Large intestine (tissue), 3 donors: ENCODE results near the gene CFD. TPM values are rescaled to one million over a fixed set of nuclear protein-coding genes. Genes with fewer than 3 reads are reported as not detected.
"Not testable (repeated sequence)": the region's sequence is repeated elsewhere in the genome, so short reads cannot be mapped to it uniquely, and the experiment has no call there.

Experiments used
- DNase-seq, 2 donors: peaks; one replicate each; pipeline versions ENCODE4 v3.0.0 to v3.0.0-alpha.2; 2013
- H3K27ac ChIP-seq: one replicate; pipeline ENCODE4 v1.5.1; 2013; ENCODE audit warnings: low read length
- H3K27me3 ChIP-seq: 2 replicates; pipeline ENCODE4 v1.6.1; 2013; ENCODE audit warnings: low read length; ENCODE audit not compliant: control insufficient read depth, insufficient read depth
- H3K36me3 ChIP-seq: 2 replicates; pipeline ENCODE4 v1.6.1; 2013; ENCODE audit warnings: low read length; ENCODE audit not compliant: control insufficient read depth, insufficient read depth
- H3K4me1 ChIP-seq: one replicate; pipeline ENCODE4 v1.6.1; 2013; ENCODE audit warnings: low read length; ENCODE audit not compliant: control insufficient read depth, insufficient read depth
- H3K4me3 ChIP-seq: one replicate; pipeline ENCODE4 v1.5.1; 2013; ENCODE audit warnings: low read length
- H3K9me3 ChIP-seq: one replicate; pipeline ENCODE4 v1.6.1; 2013; ENCODE audit warnings: mild to moderate bottlenecking, low read depth, low read length, moderate library complexity; ENCODE audit not compliant: control insufficient read depth
- WGBS: methylation state at CpG from one replicate; pipeline ENCODE4 v1.1.5; 2013; ENCODE audit warnings: low lambda C conversion rate; ENCODE audit not compliant: insufficient coverage; 5-methylcytosine and 5-hydroxymethylcytosine counted together
- polyA plus RNA-seq: library from polyadenylated mRNA; unstranded; fragments of 120-200 nt; gene quantifications from one replicate; pipeline ENCODE4 v1.2.1, GENCODE V29; 2013

Gene CFD
- polyA plus RNA-seq, 1 donor: 6.1 TPM

- no peaks in the 10 kb centered on the region for H3K9me3 ChIP-seq
- no peak for DNase-seq
- WGBS: 63% methylated on average over 2 of the region's 19 CpGs
- H3K4me3 ChIP-seq: no peak overlapping the region
- H3K4me1 ChIP-seq: no peaks in the 10 kb centered on the region
- H3K27ac ChIP-seq: no peak overlapping the region
- H3K36me3 ChIP-seq: no peaks in the 10 kb centered on the region
- peaks cover 27% of the 10 kb centered on the region for H3K27me3 ChIP-seq
These were observed 33.4 kb upstream of the CFD start for GRCh38 chr19:825897-826644.

GRCh38 chr19:827314-827709 lies 32.2 kb upstream of the CFD start:
- Histone ChIP-seq H3K4me3 (no peak overlapping the region), H3K9me3 (peaks cover 3% of the 10 kb centered on the region), H3K27me3 (peaks cover 36% of the 10 kb centered on the region), H3K27ac (no peak overlapping the region), H3K36me3 (no peaks in the 10 kb centered on the region), H3K4me1 (no peaks in the 10 kb centered on the region)
- no CpG with 5 or more reads among the region's 11 CpGs for WGBS
- no peak for DNase-seq

- Histone ChIP-seq H3K27ac (no peak within 1 kb of the TSS), H3K9me3 (peaks cover 3% of the 10 kb centered on the region), H3K36me3 (no peaks in the 10 kb centered on the region), H3K4me3 (no peak within 1 kb of the TSS), H3K4me1 (no peaks in the 10 kb centered on the region), H3K27me3 (peaks cover 33% of the 10 kb centered on the region)
- no peak for DNase-seq
- no CpG with 5 or more reads among the region's 33 CpGs for WGBS
These were observed 31.6 kb upstream of the CFD start, which contains the start of gene AZU1 for GRCh38 chr19:827710-828321. TSS of gene AZU1 (plus strand) at chr19:827837. CDS start at chr19:827847, 10 bp downstream.

- H3K27me3 ChIP-seq: peaks cover 24% of the 10 kb centered on the region
- DNase-seq: no peak
- WGBS: 47% methylated on average over 2 of the region's 18 CpGs
- H3K27ac ChIP-seq: no peak overlapping the region
- peaks cover 3% of the 10 kb centered on the region for H3K9me3 ChIP-seq
- H3K4me3 ChIP-seq: no peak overlapping the region
- no peaks in the 10 kb centered on the region for H3K36me3 ChIP-seq
- no peaks in the 10 kb centered on the region for H3K4me1 ChIP-seq
These were observed 30.2 kb upstream of the CFD start for GRCh38 chr19:829129-829758.

- Histone ChIP-seq H3K36me3 (no peaks in the 10 kb centered on the region), H3K27ac (no peak overlapping the region), H3K9me3 (peaks cover 7% of the 10 kb centered on the region), H3K27me3 (peaks cover 38% of the 10 kb centered on the region), H3K4me3 (no peak overlapping the region), H3K4me1 (no peaks in the 10 kb centered on the region)
- DNase-seq: no peak
- no CpG with 5 or more reads among the region's 38 CpGs for WGBS
These were observed 27.8 kb upstream of the CFD start for GRCh38 chr19:831407-832369.

- no peak overlapping the region for H3K27ac ChIP-seq
- H3K36me3 ChIP-seq: no peaks in the 10 kb centered on the region
- no peaks in the 10 kb centered on the region for H3K4me1 ChIP-seq
- peaks cover 7% of the 10 kb centered on the region for H3K9me3 ChIP-seq
- H3K27me3 ChIP-seq: peaks cover 48% of the 10 kb centered on the region
- no peak for DNase-seq
- no peak overlapping the region for H3K4me3 ChIP-seq
- WGBS: no CpG with 5 or more reads among the region's 24 CpGs
These were observed 25.2 kb upstream of the CFD start for GRCh38 chr19:834216-834615.

GRCh38 chr19:835210-835810 lies 24.2 kb upstream of the CFD start:
- DNase-seq: no peak
- peaks cover 45% of the 10 kb centered on the region for H3K27me3 ChIP-seq
- no CpG with 5 or more reads among the region's 36 CpGs for WGBS

GRCh38 chr19:840519-841206 lies 18.8 kb upstream of the CFD start, which contains the start of gene PRTN3:
TSS of gene PRTN3 (plus strand) at chr19:840999. CDS start at chr19:841009, 10 bp downstream.
- WGBS: no CpG with 5 or more reads among the region's 24 CpGs
- DNase-seq: no peak
- peaks cover 5% of the 10 kb centered on the region for H3K4me1 ChIP-seq
- H3K27ac ChIP-seq: no peak within 1 kb of the TSS
- no peaks in the 10 kb centered on the region for H3K36me3 ChIP-seq
- peaks cover 47% of the 10 kb centered on the region for H3K27me3 ChIP-seq
- H3K4me3 ChIP-seq: no peak within 1 kb of the TSS
- peaks cover 12% of the 10 kb centered on the region for H3K9me3 ChIP-seq

More at GRCh38 chr19:835210-835810, 24.2 kb upstream of the CFD start:
- Histone ChIP-seq H3K36me3 (no peaks in the 10 kb centered on the region), H3K4me3 (no peak overlapping the region), H3K9me3 (peaks cover 7% of the 10 kb centered on the region), H3K4me1 (no peaks in the 10 kb centered on the region), H3K27ac (no peak overlapping the region)

- not testable (repeated sequence) for H3K27ac ChIP-seq, H3K4me1 ChIP-seq, H3K36me3 ChIP-seq, H3K4me3 ChIP-seq, DNase-seq, H3K9me3 ChIP-seq
- no CpG with 5 or more reads among the region's 7 CpGs for WGBS
- H3K27me3 ChIP-seq: peaks cover 52% of the 10 kb centered on the region
These were observed 16.7 kb upstream of the CFD start for GRCh38 chr19:842802-843179.
